Urinary bladder (tissue), 4 donors: ENCODE data around the gene SYCE3. TPM values are rescaled to one million over a fixed set of nuclear protein-coding genes. Genes with fewer than 3 reads are reported as not detected.
"Not testable (repeated sequence)": the region's sequence is repeated elsewhere in the genome, so short reads cannot be mapped to it uniquely, and the experiment has no call there.

Experiments used
- DNase-seq: peaks from one replicate; pipeline ENCODE4 v3.0.0-alpha.2; 2015; ENCODE audit errors: extremely low spot score
- H3K27ac ChIP-seq: one replicate; pipeline ENCODE4 v1.5.1; 2013; ENCODE audit warnings: low read depth, mild to moderate bottlenecking, moderate library complexity
- H3K36me3 ChIP-seq: one replicate; pipeline ENCODE4 v1.6.1; 2013; ENCODE audit warnings: mild to moderate bottlenecking, moderate library complexity; ENCODE audit not compliant: insufficient read depth
- H3K4me1 ChIP-seq: one replicate; pipeline ENCODE4 v1.6.1; 2013; ENCODE audit warnings: mild to moderate bottlenecking, moderate library complexity; ENCODE audit not compliant: insufficient read depth
- H3K4me3 ChIP-seq: one replicate; pipeline ENCODE4 v1.5.1; 2013; ENCODE audit warnings: low read depth, low read length
- WGBS: extraction: QIAGEN DNeasy Blood & Tissue Kit; methylation state at CpG from one replicate; pipeline ENCODE4 v1.1.7; 2013; 5-methylcytosine and 5-hydroxymethylcytosine counted together
- polyA plus RNA-seq: library from polyadenylated mRNA; stranded (reverse); fragments of 200-250 nt; gene quantifications from one replicate; pipeline ENCODE4 v1.2.3, GENCODE V29; 2013
- total RNA-seq: library from RNA; depleted of rRNA; stranded (reverse); fragments of >200 nt; gene quantifications from one replicate; pipeline ENCODE4 v1.2.3, GENCODE V29; 2014
- donor health status: healthy with polysubstance abuse.
- donor health status: healthy.

SYCE3 gene
- total and polyA plus RNA-seq, 2 donors = not detected

DNA sequence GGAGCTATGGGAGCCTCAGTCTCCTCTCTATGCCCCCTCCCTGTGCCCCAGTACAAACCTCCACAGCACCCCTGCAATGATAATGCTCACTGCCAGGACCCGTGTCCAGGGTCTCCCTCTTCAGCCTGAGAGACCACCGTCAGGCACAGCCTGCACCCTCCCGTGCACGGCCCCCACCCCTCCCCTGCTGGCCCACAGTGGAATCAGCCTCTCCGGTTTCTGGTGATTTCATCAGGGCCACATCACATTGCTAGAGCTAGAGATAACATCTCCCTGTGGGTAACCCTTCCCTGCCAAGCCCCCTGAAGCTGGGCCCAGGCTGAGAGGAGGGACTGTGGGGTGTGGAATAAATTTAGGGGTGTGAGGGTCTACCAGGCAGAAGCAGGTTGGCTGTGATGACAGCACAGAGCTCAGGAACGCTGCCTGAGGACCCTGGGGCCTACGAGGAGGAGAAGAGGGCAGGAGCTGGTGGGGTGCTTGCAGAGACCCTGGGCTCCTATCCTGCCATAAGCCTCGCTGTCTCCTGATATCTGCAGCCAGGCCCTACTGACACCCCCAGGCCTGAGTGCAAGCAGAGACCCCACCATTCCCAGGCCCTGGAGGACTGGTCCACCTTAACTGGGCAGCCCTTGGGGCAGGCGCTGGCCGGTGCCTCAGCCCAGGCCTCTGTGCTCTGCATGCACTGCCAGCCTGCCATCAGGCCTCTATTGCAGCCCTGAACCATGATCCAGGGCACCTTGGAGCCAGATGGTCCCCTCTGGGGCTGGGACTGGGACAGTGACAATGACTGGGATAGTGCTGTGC lies 17.0 kb downstream of the SYCE3 start, which contains the start of gene KLHDC7B:
KLHDC7B (plus strand) TSS at position 378 of the 804 bp plus-strand sequence; CDS start at position 723, 345 bp downstream.
- WGBS = 49% methylated on average over 10 of the region's 10 CpGs
- Histone ChIP-seq H3K27ac (no peak within 1 kb of the TSS), H3K4me3 (no peak within 1 kb of the TSS), H3K36me3 (no peaks in the 10 kb centered on the region), H3K4me1 (no peaks in the 10 kb centered on the region)
- no peak for DNase-seq

DNA sequence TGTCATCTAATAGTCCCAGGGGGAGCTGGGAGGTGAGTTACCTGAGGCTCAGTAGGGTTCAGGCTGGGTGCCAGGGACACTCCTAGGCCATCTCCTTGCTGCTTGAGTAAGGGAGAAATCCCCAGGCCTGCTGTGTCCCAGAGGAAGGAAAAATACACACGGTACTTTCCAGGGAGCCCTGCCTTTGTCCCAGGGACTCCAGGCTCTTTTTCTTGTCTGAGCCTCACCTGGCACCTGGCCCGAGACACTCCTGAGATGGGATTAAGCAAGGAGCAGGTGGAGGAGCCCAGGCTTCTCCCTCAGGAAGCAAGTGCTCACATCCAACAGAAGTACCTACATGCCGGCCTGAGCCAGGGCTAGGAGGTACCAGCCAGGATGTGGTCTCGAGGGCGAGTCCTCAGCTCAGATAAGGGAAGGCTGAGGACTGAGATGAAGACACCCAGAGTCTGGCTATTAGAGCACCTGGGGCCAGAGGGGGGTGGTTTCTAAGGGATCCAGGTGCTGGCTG lies 17.9 kb downstream of the SYCE3 start:
- DNase-seq = no peak
- Histone ChIP-seq H3K27ac (no peak overlapping the region), H3K4me3 (no peak overlapping the region), H3K36me3 (no peaks in the 10 kb centered on the region), H3K4me1 (no peaks in the 10 kb centered on the region)
- WGBS = 74% methylated on average over 5 of the region's 5 CpGs

DNA sequence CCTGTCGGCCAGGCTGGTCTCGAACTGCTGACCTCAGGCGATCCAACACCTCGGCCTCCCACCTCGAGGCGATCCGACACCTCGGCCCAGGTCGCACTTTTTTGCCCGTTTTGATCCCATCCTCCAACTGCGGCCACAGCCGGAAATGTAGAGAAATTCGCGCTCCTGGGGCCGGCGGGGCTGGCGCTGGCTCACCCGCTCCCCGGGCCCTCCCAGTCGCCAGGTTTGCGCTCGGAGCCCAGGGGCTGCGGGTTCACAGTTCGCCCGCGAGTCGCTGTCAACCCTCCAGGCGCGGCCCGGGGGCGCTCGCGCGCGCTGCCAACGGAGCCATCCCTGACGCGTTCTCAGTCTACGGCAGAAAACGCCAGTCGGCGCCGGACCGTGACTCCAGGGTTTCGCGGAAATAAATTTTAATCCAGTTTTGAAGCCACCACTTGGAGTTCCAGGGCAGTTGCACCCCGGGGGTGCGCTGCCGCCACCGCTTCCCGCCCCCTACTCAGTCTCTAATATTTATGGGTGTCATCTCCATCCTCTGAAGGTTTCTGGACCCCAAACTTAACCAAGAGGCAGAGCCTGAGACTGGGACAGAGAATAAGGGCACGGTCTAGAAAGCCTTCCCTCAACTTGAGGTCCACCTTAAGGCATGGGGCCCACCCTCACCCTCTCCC lies 18.5 kb downstream of the SYCE3 start:
- H3K27ac ChIP-seq = no peak overlapping the region
- 5% methylated on average over 52 of the region's 52 CpGs for WGBS
- H3K4me3 ChIP-seq = no peak overlapping the region
- H3K36me3 ChIP-seq = no peaks in the 10 kb centered on the region
- DNase-seq = no peak
- no peaks in the 10 kb centered on the region for H3K4me1 ChIP-seq

DNA sequence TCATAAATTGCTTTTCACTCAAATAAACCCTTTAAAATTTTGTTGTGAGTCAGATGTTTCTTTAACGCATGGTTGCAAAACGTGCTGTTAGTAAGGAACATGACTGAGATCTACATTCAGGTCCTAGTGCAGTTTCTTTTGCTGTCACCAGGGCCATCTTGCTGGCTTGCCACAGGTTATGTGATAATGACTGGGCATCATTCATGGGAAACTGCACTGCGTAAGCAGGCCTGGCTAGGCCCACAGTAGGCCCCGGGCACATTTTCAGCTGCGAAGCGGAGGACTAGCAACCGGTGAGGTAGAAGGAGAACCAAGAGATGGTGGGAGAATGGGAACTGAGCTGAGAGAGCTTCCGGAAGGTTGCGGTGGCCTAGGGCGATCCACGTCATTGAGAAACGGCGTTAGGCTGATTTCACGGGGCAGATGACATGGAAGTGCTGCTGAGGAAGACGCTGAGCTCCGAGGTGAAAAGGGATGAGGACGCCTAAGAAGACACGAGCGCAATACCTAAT lies 20.2 kb downstream of the SYCE3 start:
- no peak for DNase-seq
- no peak overlapping the region for H3K27ac ChIP-seq
- 90% methylated on average over 19 of the region's 19 CpGs for WGBS
- no peaks in the 10 kb centered on the region for H3K4me1 ChIP-seq
- no peak overlapping the region for H3K4me3 ChIP-seq
- H3K36me3 ChIP-seq = no peaks in the 10 kb centered on the region

DNA sequence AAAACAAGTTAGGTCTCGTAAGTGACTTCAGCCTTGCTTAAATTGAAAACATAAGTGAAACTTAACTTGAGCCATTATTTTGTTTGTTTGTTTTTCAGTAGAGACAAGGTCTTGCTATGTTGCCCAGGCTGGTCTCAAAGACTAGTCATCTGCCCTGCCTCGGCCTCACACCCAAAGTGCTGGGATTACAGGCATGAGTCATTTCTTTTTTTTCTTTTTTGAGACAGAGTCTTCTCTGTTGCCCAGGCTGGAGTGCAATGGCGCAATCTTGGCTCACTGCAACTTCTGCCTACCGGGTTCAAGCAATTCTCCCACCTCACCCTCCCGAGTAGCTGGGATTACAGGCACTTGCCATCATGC lies 21.1 kb downstream of the SYCE3 start:
- 69% methylated on average over 5 of the region's 5 CpGs for WGBS
- DNase-seq, H3K36me3 ChIP-seq, H3K4me1 ChIP-seq, H3K4me3 ChIP-seq, H3K27ac ChIP-seq: not testable (repeated sequence)

DNA sequence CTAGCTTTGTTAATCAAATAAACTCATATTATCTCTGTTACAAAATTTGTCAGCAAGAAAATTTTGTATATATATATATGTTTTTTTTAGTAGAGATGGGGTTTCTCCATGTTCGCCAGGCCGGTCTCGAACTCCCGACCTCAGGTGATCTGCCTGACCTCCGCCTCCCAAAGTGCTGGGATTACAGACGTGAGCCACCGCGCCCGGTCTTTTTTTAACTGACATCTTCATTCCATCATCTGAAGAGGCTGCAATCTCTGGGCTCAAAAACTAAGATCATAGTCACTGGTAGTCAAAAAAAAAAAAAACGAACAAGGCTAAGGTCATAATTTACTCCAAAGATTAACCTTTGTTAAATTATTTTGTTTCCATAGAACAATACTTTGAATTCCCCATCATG lies 22.3 kb downstream of the SYCE3 start:
- no peak for DNase-seq
- H3K36me3 ChIP-seq = no peaks in the 10 kb centered on the region
- no peak overlapping the region for H3K4me3 ChIP-seq
- H3K4me1 ChIP-seq = no peaks in the 10 kb centered on the region
- WGBS = 74% methylated on average over 10 of the region's 10 CpGs
- H3K27ac ChIP-seq = no peak overlapping the region

DNA sequence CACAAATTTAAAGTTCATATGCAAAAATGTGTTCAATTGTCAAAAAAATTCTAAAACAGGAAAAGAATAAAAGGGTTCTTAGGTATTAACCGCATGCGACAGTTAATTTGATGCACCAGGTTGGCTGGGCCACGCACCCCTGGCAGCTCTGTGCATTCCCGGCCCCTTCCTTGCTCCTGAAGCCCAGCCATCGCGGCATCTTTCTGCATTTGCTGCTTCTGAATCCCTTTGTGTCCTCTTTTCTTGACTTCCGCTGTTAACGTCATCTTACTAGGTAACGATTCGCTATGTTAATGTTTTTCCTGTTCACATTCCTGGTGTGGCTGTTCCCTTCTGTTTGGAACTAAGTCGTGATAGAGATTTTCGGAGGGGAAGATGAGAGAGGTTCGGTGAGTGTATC lies 25.0 kb downstream of the SYCE3 start:
- no peaks in the 10 kb centered on the region for H3K36me3 ChIP-seq
- DNase-seq = no peak
- H3K4me3 ChIP-seq = no peak overlapping the region
- H3K4me1 ChIP-seq = no peaks in the 10 kb centered on the region
- WGBS = 81% methylated on average over 13 of the region's 13 CpGs
- H3K27ac ChIP-seq = no peak overlapping the region

DNA sequence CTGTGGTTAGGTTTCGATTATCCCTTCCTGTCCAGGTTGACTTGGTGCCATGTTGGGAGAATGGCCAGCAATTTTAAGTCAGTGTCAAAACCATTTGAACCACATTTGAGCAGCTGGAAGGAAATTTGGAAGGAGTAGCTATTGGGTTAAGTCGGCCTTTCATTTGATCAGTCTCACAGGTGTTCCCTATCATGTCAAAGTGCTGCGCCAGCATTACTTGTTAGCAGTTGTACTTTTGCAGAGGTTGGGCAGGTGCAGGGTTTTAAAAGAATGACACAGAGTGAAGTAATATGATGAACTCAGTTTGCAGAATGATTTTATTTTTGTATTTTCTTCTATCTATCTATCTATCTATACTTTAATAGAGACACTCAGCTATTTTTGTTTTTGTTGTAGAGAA lies 26.5 kb downstream of the SYCE3 start:
- no peak for DNase-seq
- 64% methylated on average over 3 of the region's 3 CpGs for WGBS
- Histone ChIP-seq H3K4me3 (no peak overlapping the region), H3K27ac (no peak overlapping the region), H3K4me1 (no peaks in the 10 kb centered on the region), H3K36me3 (no peaks in the 10 kb centered on the region)

DNA sequence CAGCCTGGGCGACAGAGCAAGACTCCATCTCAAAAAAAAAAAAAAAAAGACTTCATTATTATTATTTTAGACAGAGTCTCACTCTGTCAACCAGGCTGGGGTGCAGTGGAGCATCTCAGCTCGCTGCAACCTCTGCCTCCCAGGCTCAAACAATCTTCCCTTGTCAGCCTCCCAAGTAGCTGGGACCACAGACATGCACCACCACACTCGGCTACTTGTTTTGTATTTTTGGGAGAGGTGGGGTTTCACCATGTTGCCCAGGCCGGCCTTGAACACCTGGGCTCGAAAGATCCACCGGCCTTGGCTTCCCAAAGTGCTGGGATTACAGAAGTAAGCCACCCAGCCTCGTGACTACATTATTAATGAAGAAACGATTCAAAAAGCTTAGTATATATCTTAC lies 27.6 kb downstream of the SYCE3 start:
- H3K36me3 ChIP-seq = no peaks in the 10 kb centered on the region
- H3K4me1 ChIP-seq = peaks cover 1% of the 10 kb centered on the region
- no peak overlapping the region for H3K4me3 ChIP-seq
- no peak for DNase-seq
- H3K27ac ChIP-seq = no peak overlapping the region
- 90% methylated on average over 8 of the region's 8 CpGs for WGBS

DNA sequence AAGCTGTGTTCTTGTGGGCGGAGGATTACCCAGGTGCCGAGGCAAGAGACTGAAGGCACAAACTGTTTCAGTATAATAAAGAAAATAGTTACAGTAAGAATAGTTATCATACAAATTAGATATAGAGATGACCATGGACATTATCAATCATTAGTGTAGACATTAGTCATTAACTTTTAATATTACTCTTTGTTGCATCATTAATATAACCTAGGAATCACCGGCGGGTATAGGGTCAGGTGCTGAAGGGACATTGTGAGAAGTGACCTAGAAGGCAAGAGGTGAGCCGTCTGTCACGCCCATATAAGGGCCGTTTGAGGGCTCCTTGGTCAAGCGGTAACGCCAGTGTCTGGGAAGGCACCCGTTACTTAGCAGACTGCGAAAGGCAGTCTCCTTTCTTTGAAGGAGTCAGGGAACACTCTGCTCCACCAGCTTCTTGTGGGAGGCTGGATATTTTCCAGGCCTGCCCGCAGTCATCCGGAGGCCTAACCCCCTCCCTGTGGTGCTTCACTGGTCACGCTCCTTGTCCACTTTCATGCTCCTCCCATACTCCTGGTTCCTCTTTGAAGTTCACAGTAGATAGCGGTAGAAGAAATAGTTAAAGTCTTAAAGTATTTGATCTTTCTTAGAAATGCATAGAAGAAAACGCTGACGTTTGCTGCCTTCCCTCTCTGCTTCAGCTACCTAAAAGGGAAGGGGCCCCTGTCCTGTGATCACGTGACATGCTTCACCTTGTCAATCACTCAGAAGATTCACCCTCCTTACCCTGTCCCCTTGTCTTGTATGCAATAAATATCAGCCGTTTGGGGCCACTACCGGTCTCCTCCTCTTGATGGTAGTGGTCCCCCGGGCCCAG lies 28.6 kb downstream of the SYCE3 start:
- not testable (repeated sequence) for H3K4me3 ChIP-seq, DNase-seq, H3K36me3 ChIP-seq, H3K4me1 ChIP-seq, H3K27ac ChIP-seq
- 44% methylated on average over 21 of the region's 21 CpGs for WGBS

DNA sequence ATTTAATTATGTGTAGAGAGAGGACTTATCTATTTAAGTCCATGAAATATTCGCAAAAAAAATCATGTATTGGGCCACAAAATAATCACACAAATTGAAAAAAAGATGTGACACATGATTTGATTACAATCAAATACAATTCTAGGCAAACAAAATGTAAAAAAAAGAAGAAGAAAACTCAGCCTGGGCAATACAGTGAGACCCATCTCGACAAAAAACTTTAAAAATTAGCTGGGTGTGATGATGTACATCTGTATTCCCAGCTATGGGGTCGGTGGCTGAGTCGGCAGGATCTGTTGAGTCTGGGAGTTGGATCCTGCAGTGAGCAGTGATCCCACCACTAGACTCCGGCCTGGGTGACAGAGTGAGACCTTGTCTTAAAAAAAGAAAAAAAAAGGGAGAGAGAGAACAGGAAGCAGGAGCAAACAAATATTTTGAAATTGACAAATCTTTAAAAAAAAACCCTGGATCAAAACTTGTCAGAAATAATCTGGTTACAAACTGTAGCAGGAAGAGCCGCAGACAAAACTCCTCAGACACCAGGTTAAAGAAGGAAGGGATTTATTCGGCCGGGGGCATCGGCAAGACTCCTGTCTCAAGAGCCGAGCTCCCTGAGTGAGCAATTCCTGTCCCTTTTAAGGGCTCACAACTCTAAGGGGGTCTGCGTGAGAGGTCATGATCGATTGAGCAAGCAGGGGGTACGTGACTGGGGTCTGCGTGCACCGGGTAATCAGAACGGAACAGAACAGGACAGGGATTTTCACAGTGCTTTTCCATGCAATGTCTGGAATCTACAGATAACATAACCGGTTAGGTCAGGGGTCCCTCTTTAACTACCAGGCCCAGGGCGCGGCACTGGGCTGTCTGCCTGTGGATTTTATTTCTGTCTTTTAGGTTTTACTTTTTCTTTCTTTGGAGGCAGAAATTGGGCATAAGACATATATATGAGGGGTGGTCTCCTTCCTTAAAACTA lies 29.6 kb downstream of the SYCE3 start:
- H3K4me3 ChIP-seq = no peak overlapping the region
- H3K4me1 ChIP-seq = peaks cover 1% of the 10 kb centered on the region
- H3K36me3 ChIP-seq = no peaks in the 10 kb centered on the region
- 64% methylated on average over 19 of the region's 19 CpGs for WGBS
- no peak overlapping the region for H3K27ac ChIP-seq
- no peak for DNase-seq

DNA sequence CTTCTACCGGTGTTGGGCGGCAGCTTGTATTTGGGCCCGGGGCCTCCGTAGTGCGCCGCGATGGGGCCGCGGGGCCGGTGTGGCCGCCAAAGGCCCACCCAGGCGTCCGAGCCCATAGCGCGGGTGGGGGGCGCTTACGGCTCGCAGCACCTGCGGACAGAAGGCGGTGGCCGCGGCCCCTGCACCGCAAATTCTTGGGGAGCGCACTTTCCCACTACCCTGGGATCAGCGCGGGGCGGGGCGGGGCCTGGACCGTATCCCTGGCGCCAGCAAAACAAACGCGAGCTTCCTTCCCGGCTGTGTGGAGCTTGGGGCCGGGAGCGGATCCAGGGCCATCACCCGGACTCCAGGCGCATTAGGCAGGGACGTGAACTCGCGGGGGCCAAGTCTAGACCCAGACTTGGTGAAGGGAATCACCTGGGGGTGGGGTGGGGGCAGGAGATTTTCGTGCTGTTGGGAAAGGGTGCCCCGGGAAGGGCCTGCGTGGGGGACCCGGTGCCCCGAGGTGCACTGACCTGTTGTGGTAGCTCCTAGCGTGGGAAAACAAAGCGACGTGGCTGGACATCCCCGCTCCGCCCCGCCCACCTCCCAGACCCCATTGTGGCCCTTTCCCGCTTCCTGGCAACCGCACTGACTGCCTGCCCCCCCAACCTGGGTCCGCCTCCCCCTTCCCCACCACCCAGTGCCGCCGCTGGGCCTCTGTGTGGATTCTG lies 30.6 kb downstream of the SYCE3 start:
- H3K27ac ChIP-seq = peak overlapping the region; percentile 24
- peak overlapping the region; percentile 55 for H3K4me3 ChIP-seq
- DNase-seq = no peak
- H3K4me1 ChIP-seq = peaks cover 1% of the 10 kb centered on the region
- 2% methylated on average over 56 of the region's 56 CpGs for WGBS
- H3K36me3 ChIP-seq = no peaks in the 10 kb centered on the region
